ENCODE measurements around the gene METTL2B. TPM values are rescaled to one million over a fixed set of nuclear protein-coding genes. Genes with fewer than 3 reads are reported as not detected.
"Not testable (repeated sequence)": the region's sequence is repeated elsewhere in the genome, so short reads cannot be mapped to it uniquely, and the experiment has no call there.

Gene METTL2B
- total RNA-seq, 1 experiment from 2014 or later, result 44.3 TPM

- Histone ChIP-seq H3K14ac (ENCODE audit: insufficient read depth, low read length) (peak overlapping the region; percentile 90), H3K18ac (ENCODE audit: insufficient read length, low read depth, low read length) (peak overlapping the region; percentile 74), H2AK5ac (ENCODE audit: insufficient read length, low read length) (no peak overlapping the region), H2BK5ac (ENCODE audit: insufficient read length, low read length) (no peak overlapping the region), H2BK12ac (ENCODE audit: insufficient read length, low read depth, low read length) (no peak overlapping the region), H4K8ac (replicated peaks; ENCODE audit: insufficient read length, low read depth, low read length) (peak overlapping the region; percentile 30), H4K20me1 (ENCODE audit: control insufficient read depth, insufficient read depth, insufficient read length) (no peaks in the 10 kb centered on the region), H4K5ac (ENCODE audit: insufficient read length, low read depth, low read length) (peak overlapping the region; percentile 48), H3K27me3 (ENCODE audit: insufficient read depth, low read length) (no peaks in the 10 kb centered on the region), H3K27ac (ENCODE audit: insufficient read length, low read depth, low read length) (no peak overlapping the region), H2BK15ac (ENCODE audit: low read depth, low read length) (no peak overlapping the region), H3K23me2 (ENCODE audit: insufficient read length, low read depth, low read length, poor library complexity, severe bottlenecking) (peaks cover 6% of the 10 kb centered on the region), H3K9me3 (ENCODE audit: control insufficient read depth, low read depth, low read length) (no peaks in the 10 kb centered on the region), H3K23ac (ENCODE audit: insufficient read length, low read depth, low read length) (no peak overlapping the region), H2BK20ac (ENCODE audit: low read depth, low read length, poor library complexity, severe bottlenecking) (no peak overlapping the region), H3K4me2 (ENCODE audit: insufficient read depth, insufficient read length, low read length) (peak overlapping the region; percentile 78), H3K79me2 (ENCODE audit: insufficient read depth, low read length) (peaks cover 9% of the 10 kb centered on the region; the same call in 1 of the 2 replicates), H3K79me1 (ENCODE audit: insufficient read depth, low read depth, low read length, poor library complexity, severe bottlenecking) (no peaks in the 10 kb centered on the region), H3K4ac (ENCODE audit: low read depth, low read length) (peak overlapping the region; percentile 2; the same call in 1 of the 2 replicates), H2AFZ (ENCODE audit: low read length) (no peak overlapping the region), H3K9ac (ENCODE audit: extremely low read depth, insufficient read length, low read length) (peak overlapping the region; percentile 91), H2BK120ac (ENCODE audit: low read depth, low read length, poor library complexity, severe bottlenecking) (no peak overlapping the region), H3K56ac (ENCODE audit: insufficient read length, low read depth, low read length) (no peak overlapping the region), H4K91ac (ENCODE audit: insufficient read length, low read depth, low read length) (no peak overlapping the region), H3T11ph (ENCODE audit: low read length) (no peak overlapping the region), H3K4me1 (ENCODE audit: insufficient read depth, low read length) (no peaks in the 10 kb centered on the region)
- TF ChIP-seq, protein P1, sequence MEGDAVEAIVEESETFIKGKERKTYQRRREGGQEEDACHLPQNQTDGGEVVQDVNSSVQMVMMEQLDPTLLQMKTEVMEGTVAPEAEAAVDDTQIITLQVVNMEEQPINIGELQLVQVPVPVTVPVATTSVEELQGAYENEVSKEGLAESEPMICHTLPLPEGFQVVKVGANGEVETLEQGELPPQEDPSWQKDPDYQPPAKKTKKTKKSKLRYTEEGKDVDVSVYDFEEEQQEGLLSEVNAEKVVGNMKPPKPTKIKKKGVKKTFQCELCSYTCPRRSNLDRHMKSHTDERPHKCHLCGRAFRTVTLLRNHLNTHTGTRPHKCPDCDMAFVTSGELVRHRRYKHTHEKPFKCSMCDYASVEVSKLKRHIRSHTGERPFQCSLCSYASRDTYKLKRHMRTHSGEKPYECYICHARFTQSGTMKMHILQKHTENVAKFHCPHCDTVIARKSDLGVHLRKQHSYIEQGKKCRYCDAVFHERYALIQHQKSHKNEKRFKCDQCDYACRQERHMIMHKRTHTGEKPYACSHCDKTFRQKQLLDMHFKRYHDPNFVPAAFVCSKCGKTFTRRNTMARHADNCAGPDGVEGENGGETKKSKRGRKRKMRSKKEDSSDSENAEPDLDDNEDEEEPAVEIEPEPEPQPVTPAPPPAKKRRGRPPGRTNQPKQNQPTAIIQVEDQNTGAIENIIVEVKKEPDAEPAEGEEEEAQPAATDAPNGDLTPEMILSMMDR (conservative IDR thresholded peaks at IDR 0.05), result no peak
- peaks cover 49 to 68% of the 10 kb centered on the region in 2 experiments for H3K4me1 Mint-ChIP-seq
- H3K9me3 Mint-ChIP-seq, result no peaks in the 10 kb centered on the region
- H3K27ac Mint-ChIP-seq, result peak overlapping the region; percentile 77 to 99 (median 99); a peak in 6 of 7 replicates
- no CpG with 5 or more reads among the region's 5 CpGs for WGBS (ENCODE audit: extremely low coverage, insufficient read length, low lambda C conversion rate)
- peaks cover 8% of the 10 kb centered on the region for H3K27me3 Mint-ChIP-seq (ENCODE audit: low read depth)
- peak overlapping the region; percentile 96 to 99 for H3K4me3 Mint-ChIP-seq
- no peak for DNase-seq
- peaks cover 13 to 24% (median 20%) of the 10 kb centered on the region in 3 experiments for H3K36me3 Mint-ChIP-seq (ENCODE audit: insufficient read depth in 1 of 3, low read depth in 3 of 3)
These were observed 20.3 kb upstream of the METTL2B start for GRCh38 chr7:128456255-128456725.

DNA sequence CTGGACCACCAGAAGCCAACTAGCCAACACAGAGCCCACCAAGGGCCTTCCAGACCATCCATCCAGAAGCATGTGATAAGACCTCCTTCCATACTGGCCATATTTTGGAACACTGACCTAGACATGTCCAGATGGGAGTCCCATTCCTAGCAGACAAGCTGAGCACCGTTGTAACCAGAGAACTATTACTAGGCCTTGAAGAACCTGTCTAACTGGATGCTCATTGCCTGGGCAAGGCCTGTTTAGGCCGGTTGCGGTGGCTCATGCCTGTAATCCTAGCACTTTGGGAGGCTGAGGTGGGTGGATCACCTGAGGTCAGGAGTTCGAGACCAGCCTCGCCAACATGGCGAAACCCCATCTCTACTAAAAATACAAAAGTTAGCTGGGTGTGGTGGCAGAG, 19.2 kb upstream of the METTL2B start:
- not testable (repeated sequence) for H3K79me2 ChIP-seq (ENCODE audit: insufficient read depth, low read length); H2AFZ ChIP-seq (ENCODE audit: low read length); H4K91ac ChIP-seq (ENCODE audit: insufficient read length, low read depth, low read length); DNase-seq; H3K9me3 Mint-ChIP-seq; H3K27ac ChIP-seq (ENCODE audit: insufficient read length, low read depth, low read length); H3K9ac ChIP-seq (ENCODE audit: extremely low read depth, insufficient read length, low read length); H3K23ac ChIP-seq (ENCODE audit: insufficient read length, low read depth, low read length); H4K8ac ChIP-seq (replicated peaks; ENCODE audit: insufficient read length, low read depth, low read length); H4K20me1 ChIP-seq (ENCODE audit: control insufficient read depth, insufficient read depth, insufficient read length); H3K79me1 ChIP-seq (ENCODE audit: insufficient read depth, low read depth, low read length, poor library complexity, severe bottlenecking); H3K18ac ChIP-seq (ENCODE audit: insufficient read length, low read depth, low read length); H3K56ac ChIP-seq (ENCODE audit: insufficient read length, low read depth, low read length); H3K4me1 ChIP-seq (ENCODE audit: insufficient read depth, low read length); H3K14ac ChIP-seq (ENCODE audit: insufficient read depth, low read length); H3K9me3 ChIP-seq (ENCODE audit: control insufficient read depth, low read depth, low read length); H2BK12ac ChIP-seq (ENCODE audit: insufficient read length, low read depth, low read length); H2BK5ac ChIP-seq (ENCODE audit: insufficient read length, low read length); H3K4ac ChIP-seq (ENCODE audit: low read depth, low read length); H2BK15ac ChIP-seq (ENCODE audit: low read depth, low read length); H2AK5ac ChIP-seq (ENCODE audit: insufficient read length, low read length); H3K27me3 Mint-ChIP-seq (ENCODE audit: low read depth); H3T11ph ChIP-seq (ENCODE audit: low read length); H3K27me3 ChIP-seq (ENCODE audit: insufficient read depth, low read length); H4K5ac ChIP-seq (ENCODE audit: insufficient read length, low read depth, low read length); H3K23me2 ChIP-seq (ENCODE audit: insufficient read length, low read depth, low read length, poor library complexity, severe bottlenecking); H2BK20ac ChIP-seq (ENCODE audit: low read depth, low read length, poor library complexity, severe bottlenecking); H2BK120ac ChIP-seq (ENCODE audit: low read depth, low read length, poor library complexity, severe bottlenecking); H3K27ac Mint-ChIP-seq
- H3K4me2 ChIP-seq (ENCODE audit: insufficient read depth, insufficient read length, low read length), result peak overlapping the region; percentile 78
- Mint-ChIP-seq H3K4me3 (peak overlapping the region; percentile 96 to 99), H3K4me1 (peaks cover 44 to 58% of the 10 kb centered on the region in 2 experiments), H3K36me3 (ENCODE audit: insufficient read depth in 1 of 3, low read depth in 3 of 3) (peaks cover 14 to 33% (median 21%) of the 10 kb centered on the region in 3 experiments)
- no CpG with 5 or more reads among the region's 6 CpGs for WGBS (ENCODE audit: extremely low coverage, insufficient read length, low lambda C conversion rate)

All from H9 (cell line).